RWPE2 (cell line): ENCODE results near the gene PCSK5.

ENCODE experiments used
- ATAC-seq: fragments of 200-7000 bp; cut with Tn5 transposase; 3 replicates; pipeline ENCODE4 v1.9.1; 2021; ENCODE audit warnings: low read depth
- DNase-seq: peaks from one replicate; pipeline ENCODE4 v3.0.0-alpha.2; 2020; ENCODE audit warnings: low spot score
- H3K27ac ChIP-seq: fragments of 450-650 bp; 2 replicates; pipeline ENCODE4 v1.5.1; 2017; ENCODE audit warnings: mild to moderate bottlenecking; ENCODE audit not compliant: poor library complexity, severe bottlenecking
- H3K27me3 ChIP-seq: fragments of 250-450 bp; sonication (Bioruptor Pico); 2 replicates; pipeline ENCODE4 v1.5.1; 2021; ENCODE audit warnings: mild to moderate bottlenecking, moderate library complexity; ENCODE audit not compliant: insufficient read depth, poor library complexity, severe bottlenecking
- H3K36me3 ChIP-seq: fragments of 250-450 bp; sonication (Bioruptor Pico); 2 replicates; pipeline ENCODE4 v1.5.1; 2020; ENCODE audit warnings: low read depth, mild to moderate bottlenecking, moderate library complexity
- H3K4me1 ChIP-seq: fragments of 250-450 bp; sonication (Bioruptor Pico); 2 replicates; pipeline ENCODE4 v1.5.1; 2021; ENCODE audit warnings: mild to moderate bottlenecking, moderate library complexity; ENCODE audit not compliant: insufficient read depth, poor library complexity, severe bottlenecking
- H3K4me3 ChIP-seq: fragments of 250-450 bp; sonication (Bioruptor Pico); 2 replicates; pipeline ENCODE4 v1.5.1; 2021; ENCODE audit warnings: mild to moderate bottlenecking, moderate library complexity; ENCODE audit not compliant: severe bottlenecking
- H3K9me3 ChIP-seq: fragments of 250-450 bp; sonication (Bioruptor Pico); 2 replicates; pipeline ENCODE4 v1.5.1; 2021; ENCODE audit warnings: mild to moderate bottlenecking, moderate library complexity; ENCODE audit not compliant: severe bottlenecking
- TF ChIP-seq, protein P1 (sequence below): fragments of 450-650 bp; IDR thresholded peaks from one replicate; pipeline ENCODE4 v1.5.1; 2017; ENCODE audit warnings: mild to moderate bottlenecking, moderate library complexity; ENCODE audit not compliant: poor library complexity, severe bottlenecking

PCSK5 gene

DNA sequence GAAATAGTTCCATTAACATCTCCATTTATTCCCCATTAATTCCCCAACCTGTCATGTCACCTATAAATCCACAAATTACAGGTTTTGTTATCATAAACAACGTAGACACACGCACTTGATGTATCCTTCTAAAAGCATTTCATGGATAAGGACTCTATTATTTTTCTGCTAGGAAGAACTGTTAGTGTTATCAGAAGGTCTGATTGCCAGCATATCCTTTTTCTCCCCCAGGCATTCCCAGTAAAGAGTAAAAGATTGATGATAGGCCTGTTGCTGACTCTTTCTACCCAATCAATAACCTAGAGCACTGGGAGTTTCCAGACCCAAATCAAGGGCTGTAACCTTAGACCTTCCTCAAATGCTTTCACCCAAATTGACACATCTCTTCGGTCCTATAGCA is 442.9 kb downstream of the PCSK5 start:
- Histone ChIP-seq H3K4me1 (no peaks in the 10 kb centered on the region), H3K36me3 (no peaks in the 10 kb centered on the region), H3K27me3 (no peaks in the 10 kb centered on the region), H3K27ac (no peak overlapping the region), H3K4me3 (no peak overlapping the region), H3K9me3 (no peaks in the 10 kb centered on the region)
- ATAC-seq = no peak
- TF ChIP-seq, protein P1, sequence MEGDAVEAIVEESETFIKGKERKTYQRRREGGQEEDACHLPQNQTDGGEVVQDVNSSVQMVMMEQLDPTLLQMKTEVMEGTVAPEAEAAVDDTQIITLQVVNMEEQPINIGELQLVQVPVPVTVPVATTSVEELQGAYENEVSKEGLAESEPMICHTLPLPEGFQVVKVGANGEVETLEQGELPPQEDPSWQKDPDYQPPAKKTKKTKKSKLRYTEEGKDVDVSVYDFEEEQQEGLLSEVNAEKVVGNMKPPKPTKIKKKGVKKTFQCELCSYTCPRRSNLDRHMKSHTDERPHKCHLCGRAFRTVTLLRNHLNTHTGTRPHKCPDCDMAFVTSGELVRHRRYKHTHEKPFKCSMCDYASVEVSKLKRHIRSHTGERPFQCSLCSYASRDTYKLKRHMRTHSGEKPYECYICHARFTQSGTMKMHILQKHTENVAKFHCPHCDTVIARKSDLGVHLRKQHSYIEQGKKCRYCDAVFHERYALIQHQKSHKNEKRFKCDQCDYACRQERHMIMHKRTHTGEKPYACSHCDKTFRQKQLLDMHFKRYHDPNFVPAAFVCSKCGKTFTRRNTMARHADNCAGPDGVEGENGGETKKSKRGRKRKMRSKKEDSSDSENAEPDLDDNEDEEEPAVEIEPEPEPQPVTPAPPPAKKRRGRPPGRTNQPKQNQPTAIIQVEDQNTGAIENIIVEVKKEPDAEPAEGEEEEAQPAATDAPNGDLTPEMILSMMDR = no peak
- no peak for DNase-seq

- TF ChIP-seq, protein P1 = no peak
- H3K27ac ChIP-seq = no peak overlapping the region
- DNase-seq = no peak
- H3K9me3 ChIP-seq = no peaks in the 10 kb centered on the region
- no peaks in the 10 kb centered on the region for H3K27me3 ChIP-seq
- H3K4me1 ChIP-seq = no peaks in the 10 kb centered on the region
- no peak overlapping the region for H3K4me3 ChIP-seq
- H3K36me3 ChIP-seq = no peaks in the 10 kb centered on the region
- ATAC-seq = no peak
Measured at GRCh38 chr9:76333964-76334363, 443.5 kb downstream of the PCSK5 start.

DNA sequence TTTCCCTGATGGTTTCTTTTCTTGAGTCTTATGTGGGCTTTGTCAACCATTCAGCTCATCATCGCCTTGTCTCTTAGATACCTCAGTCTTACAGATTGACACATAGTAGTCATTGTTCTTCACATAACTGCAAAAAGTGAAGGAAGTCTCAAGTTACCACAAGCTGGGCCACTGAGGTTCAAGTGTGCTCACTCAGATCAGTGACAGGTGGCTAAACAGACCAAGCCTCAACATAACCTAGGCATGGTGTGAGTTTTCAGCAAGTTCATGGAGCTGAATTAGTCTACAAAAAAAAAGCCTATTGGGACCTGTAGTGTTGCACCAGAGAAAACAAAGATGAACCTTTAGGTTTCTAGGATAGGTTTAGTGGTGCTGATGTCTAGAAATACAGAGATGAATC is 445.6 kb downstream of the PCSK5 start:
- TF ChIP-seq, protein P1 = no peak
- H3K36me3 ChIP-seq = no peaks in the 10 kb centered on the region

DNA sequence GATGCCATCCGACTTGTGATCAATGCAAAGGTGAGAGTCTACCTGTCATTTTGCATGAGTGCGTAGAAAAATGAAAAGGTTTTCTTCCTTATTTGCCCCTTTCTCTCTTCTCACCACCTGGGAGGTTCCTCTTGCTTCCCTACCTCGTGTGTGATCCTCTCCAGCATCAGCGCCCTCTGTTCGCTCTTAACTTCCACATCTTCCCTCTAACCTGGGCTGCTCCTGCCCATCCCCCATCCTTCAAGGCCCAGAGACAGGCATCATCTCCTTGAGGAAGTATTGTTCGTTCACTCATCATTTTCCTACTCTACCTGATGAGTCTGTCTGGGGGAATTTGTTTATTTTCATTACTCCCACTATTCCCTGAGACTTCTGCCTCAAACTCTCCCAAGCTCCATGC is 447.9 kb downstream of the PCSK5 start:
- H3K36me3 ChIP-seq = no peaks in the 10 kb centered on the region
- no peak for ATAC-seq
- H3K9me3 ChIP-seq = no peaks in the 10 kb centered on the region
- no peak for DNase-seq
- TF ChIP-seq, protein P1 = no peak
- H3K27ac ChIP-seq = no peak overlapping the region
- H3K27me3 ChIP-seq = no peaks in the 10 kb centered on the region
- no peak overlapping the region for H3K4me3 ChIP-seq
- no peaks in the 10 kb centered on the region for H3K4me1 ChIP-seq

More for the DNA sequence above, 445.6 kb downstream of the PCSK5 start:
- Histone ChIP-seq H3K4me1 (no peaks in the 10 kb centered on the region), H3K4me3 (no peak overlapping the region), H3K27ac (no peak overlapping the region), H3K27me3 (no peaks in the 10 kb centered on the region), H3K9me3 (no peaks in the 10 kb centered on the region)
- ATAC-seq (no peak), DNase-seq (no peak)

DNA sequence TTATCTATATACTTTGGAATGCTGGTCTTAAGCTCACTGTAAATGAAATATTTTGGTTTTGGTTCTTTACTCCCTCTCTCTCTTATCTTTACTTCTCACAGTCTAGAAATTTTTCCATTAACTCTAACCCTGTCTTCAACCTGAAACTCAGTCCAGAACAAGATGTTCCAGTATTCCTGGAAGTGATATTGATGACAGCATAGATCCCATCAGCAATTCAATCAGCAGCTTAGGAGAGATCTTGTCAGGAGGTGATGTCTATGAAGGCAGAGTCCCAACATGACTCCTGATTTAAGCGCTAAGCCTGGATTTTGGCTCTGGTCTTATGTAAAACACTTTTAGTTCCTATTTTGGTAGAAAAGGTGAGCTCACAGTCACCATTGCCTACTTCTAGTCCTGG is 451.1 kb downstream of the PCSK5 start:
- Histone ChIP-seq H3K9me3 (no peaks in the 10 kb centered on the region), H3K4me3 (no peak overlapping the region), H3K4me1 (no peaks in the 10 kb centered on the region), H3K27ac (no peak overlapping the region), H3K27me3 (no peaks in the 10 kb centered on the region), H3K36me3 (no peaks in the 10 kb centered on the region)
- TF ChIP-seq, protein P1 = no peak
- no peak for DNase-seq
- no peak for ATAC-seq
